Midbrain (tissue), 1 donor: ENCODE results near the gene ZNF624.

Experiments used
- DNase-seq: peaks from one replicate; lab custom pipeline; 2025; lab: John Stamatoyannopoulos, UW

Gene ZNF624

DNA sequence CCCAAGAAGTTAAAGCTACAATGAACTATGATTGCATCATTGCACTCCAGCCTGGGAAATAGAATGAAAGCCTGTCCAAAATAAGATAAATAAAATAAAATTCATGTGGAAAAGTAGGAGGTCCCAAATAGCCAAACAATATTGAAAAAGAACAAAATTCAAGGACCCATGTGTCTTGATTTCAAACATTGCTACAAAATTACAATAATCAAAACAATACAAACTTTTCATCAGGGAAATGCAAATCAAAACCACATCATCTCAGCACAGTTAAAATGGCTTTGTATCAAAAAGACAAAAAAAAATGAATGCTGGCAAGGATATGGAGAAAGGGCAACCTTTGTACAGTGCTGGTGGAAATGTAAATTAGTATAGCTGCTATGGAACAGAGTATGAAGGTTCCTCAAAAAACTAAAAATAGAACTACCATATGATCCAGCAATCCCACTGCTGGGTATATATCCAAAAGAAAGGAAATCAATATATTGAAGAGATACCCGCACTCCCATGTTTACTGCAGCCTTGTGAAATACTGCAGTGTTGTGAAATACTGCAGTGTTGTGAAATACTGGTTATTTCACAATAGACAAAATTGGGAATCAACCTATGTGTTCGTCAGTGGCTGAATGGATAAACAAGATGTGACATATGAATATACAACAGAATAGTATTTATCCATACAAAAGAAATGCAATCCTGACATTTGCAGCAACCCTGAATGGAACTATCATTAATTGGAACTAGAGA lies 60.1 kb downstream of the ZNF624 start:
- DNase-seq, result no peak

DNA sequence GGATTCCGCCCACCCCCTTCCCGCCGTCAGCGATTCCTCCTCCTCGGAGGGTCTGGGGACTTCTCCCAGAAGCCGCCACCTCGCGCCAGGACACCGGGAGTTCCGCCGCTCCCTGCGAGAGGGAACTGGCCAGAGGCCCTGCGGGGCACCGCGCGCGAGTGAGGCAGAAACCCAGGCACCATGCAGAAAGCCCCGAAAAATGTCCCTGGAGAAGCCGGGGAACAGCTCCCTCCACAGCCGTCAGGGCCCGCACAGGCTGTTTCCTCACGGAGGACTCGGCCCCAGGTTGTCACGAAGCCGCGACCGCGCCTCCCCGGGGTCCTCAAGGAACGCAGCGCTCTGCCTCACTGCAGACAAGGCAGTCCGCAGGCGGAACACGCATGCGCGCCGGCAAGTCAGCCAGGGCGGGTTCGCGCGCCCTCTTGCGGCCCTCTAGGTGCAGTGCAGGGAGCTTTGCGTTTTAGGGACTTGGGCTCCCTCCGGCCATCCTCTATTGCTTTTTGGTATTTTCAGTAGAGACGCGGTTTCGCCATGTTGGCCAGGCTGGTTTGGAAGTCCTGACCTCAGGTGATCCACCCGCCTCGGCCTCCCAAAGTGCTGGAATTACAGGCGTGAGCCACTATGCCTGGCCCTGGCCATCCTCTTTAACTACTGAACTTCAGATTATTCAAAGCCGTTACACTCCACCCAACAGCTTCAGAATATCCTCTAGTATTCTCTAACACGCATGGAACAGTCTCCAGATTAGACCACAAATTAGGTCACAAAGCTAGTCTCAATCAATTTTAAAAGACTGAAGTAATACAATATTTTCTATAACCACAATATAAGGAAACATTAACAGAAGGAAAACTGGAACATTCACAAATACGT lies 64.3 kb downstream of the ZNF624 start:
- DNase-seq, result peak; percentile 92

DNA sequence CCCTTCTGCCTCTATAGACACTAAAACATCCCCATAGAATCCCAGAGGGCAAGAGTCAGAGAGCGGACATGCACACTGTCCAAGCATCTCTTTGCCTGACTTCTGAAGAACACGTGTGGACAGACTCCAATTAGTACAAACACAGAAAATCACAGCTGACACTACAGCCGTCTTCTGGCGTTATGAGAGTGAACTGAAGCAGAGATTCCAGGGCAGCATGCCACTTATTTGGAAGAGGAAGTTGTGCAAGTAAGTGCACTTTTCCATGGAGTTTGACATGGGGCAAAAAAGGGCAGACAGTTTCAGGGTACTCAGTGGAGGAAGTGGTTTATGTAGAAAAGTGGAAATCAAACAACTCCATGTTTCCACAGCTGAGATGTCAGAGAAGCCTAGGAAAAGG lies 67.9 kb downstream of the ZNF624 start:
- DNase-seq, result no peak

DNA sequence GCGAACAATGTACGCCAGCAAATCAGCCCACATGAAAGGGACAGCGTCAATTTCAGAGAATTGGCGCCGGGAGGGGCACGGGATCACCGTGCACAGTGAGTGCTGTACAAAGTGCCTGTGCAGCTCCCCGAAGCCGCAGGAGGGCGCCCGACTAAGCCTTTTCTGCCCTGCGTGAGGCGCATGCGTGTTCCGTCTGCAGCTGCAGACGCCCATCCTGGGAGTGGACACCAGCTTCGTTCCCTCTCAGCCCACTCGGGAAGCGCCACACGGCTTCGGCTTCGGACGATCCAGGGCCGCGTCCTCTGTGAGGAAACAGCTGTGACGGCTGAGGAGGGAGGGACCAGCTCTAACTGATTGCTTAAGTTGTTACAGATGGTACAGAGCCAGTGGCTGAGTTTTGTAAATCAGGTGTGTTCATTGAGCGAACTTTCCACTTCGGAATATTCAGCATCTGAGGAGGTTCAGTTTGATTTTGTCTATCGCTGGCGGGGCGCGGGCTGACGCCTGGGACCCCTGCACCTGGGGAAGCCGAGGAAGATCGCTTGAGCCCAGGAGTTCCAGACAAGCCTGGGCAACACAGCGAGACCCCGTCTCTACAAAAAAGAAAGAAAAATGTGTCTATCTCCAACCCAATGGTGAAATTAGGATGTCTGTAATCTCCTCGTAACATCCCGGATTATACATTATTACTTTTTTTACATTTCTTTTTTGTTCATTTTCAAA lies 69.2 kb downstream of the ZNF624 start:
- DNase-seq, result peak; percentile 96

DNA sequence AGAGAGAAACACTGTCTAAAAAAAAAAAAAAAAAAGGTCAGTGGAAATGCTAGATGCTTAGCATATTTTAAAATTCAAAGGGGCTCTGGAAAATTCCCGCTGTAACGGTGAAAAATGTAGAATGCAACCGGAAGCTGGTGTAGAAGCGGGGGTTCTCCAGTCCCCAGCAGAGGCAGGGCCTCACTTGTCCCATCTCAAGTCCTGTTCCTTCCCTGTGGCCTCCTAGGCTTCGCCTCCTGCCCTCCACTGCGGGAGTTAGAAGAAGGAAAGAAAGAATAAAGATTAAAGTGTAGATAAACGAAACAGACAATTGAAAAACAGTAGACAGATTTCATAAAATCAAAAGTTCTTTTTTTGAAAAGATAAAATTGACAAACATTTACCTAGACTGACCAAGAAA lies 69.9 kb downstream of the ZNF624 start:
- no peak for DNase-seq

DNA sequence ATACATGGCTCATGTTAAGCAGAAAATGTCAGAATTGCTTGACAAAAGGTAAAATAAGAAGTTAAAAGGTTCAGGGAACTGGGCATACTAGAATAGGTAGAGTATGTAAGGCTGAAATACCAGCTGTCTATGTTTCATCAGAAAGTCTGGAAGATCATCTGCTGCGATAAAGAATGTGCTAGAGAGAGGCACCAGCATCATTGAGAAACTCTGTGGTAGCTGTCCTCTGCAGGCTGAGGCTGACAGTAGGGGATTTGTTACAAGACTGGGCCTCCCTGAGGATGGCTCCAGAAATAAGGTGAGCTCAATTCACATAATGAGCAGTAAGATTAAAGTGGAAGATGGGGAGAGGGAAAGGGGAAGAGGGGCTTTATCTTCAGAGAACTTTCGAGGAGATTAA lies 80.2 kb downstream of the ZNF624 start:
- no peak for DNase-seq
